ENCODE data around the gene INHBA. TPM values are rescaled to one million over a fixed set of nuclear protein-coding genes. Genes with fewer than 3 reads are reported as not detected.

The INHBA gene
- 0.08 TPM for total RNA-seq (ENCODE audit: unreplicated experiment)
- long read RNA-seq = 0 reads

- no peak for TF ChIP-seq CTCF (IDR thresholded peaks at IDR 0.05; ENCODE audit: unreplicated experiment)
- DNase-seq (ENCODE audit: low spot score) = no peak
- Mint-ChIP-seq H3K4me1 (ENCODE audit: unreplicated experiment) (peaks cover 15% of the 10 kb centered on the region), H3K9me3 (ENCODE audit: unreplicated experiment) (no peaks in the 10 kb centered on the region), H3K27ac (ENCODE audit: unreplicated experiment) (no peak within 1 kb of the TSS), H3K36me3 (ENCODE audit: low read depth, unreplicated experiment) (no peaks in the 10 kb centered on the region), H3K27me3 (ENCODE audit: unreplicated experiment) (peaks cover 8% of the 10 kb centered on the region), H3K4me3 (ENCODE audit: unreplicated experiment) (no peak within 1 kb of the TSS)
Measured at GRCh38 chr7:41702635-41703371, at the start of gene INHBA. INHBA (minus strand) TSS chr7:41703090; CDS start chr7:41700374, 2,716 bp downstream.

- H3K27me3 Mint-ChIP-seq (ENCODE audit: unreplicated experiment) = no peaks in the 10 kb centered on the region
- no peak overlapping the region for H3K27ac Mint-ChIP-seq (ENCODE audit: unreplicated experiment)
- TF ChIP-seq CTCF (IDR thresholded peaks at IDR 0.05; ENCODE audit: unreplicated experiment) = no peak
- H3K4me3 Mint-ChIP-seq (ENCODE audit: unreplicated experiment) = no peak overlapping the region
- DNase-seq (ENCODE audit: low spot score) = no peak
- H3K9me3 Mint-ChIP-seq (ENCODE audit: unreplicated experiment) = peaks cover 9% of the 10 kb centered on the region
- no peaks in the 10 kb centered on the region for H3K36me3 Mint-ChIP-seq (ENCODE audit: low read depth, unreplicated experiment)
- no peaks in the 10 kb centered on the region for H3K4me1 Mint-ChIP-seq (ENCODE audit: unreplicated experiment)
Measured at GRCh38 chr7:41752615-41753014, 49.7 kb upstream of the INHBA start.

GRCh38 chr7:41750661-41751540, 48.0 kb upstream of the INHBA start:
- Mint-ChIP-seq H3K27me3 (ENCODE audit: unreplicated experiment) (no peaks in the 10 kb centered on the region), H3K4me1 (ENCODE audit: unreplicated experiment) (no peaks in the 10 kb centered on the region), H3K27ac (ENCODE audit: unreplicated experiment) (no peak overlapping the region), H3K9me3 (ENCODE audit: unreplicated experiment) (no peaks in the 10 kb centered on the region), H3K4me3 (ENCODE audit: unreplicated experiment) (no peak overlapping the region), H3K36me3 (ENCODE audit: low read depth, unreplicated experiment) (no peaks in the 10 kb centered on the region)
- no peak for TF ChIP-seq CTCF (IDR thresholded peaks at IDR 0.05; ENCODE audit: unreplicated experiment)
- DNase-seq (ENCODE audit: low spot score) = no peak

- Mint-ChIP-seq H3K4me1 (ENCODE audit: unreplicated experiment) (no peaks in the 10 kb centered on the region), H3K36me3 (ENCODE audit: low read depth, unreplicated experiment) (no peaks in the 10 kb centered on the region), H3K27me3 (ENCODE audit: unreplicated experiment) (no peaks in the 10 kb centered on the region), H3K4me3 (ENCODE audit: unreplicated experiment) (no peak overlapping the region), H3K9me3 (ENCODE audit: unreplicated experiment) (no peaks in the 10 kb centered on the region), H3K27ac (ENCODE audit: unreplicated experiment) (no peak overlapping the region)
- no peak for TF ChIP-seq CTCF (IDR thresholded peaks at IDR 0.05; ENCODE audit: unreplicated experiment)
- no peak for DNase-seq (ENCODE audit: low spot score)
Measured at GRCh38 chr7:41747961-41748360, 45.1 kb upstream of the INHBA start.

Data from endothelial cell (in vitro differentiated cells).